Smooth muscle cell (in vitro differentiated cells): ENCODE results near the gene ACSL6. TPM values are rescaled to one million over a fixed set of nuclear protein-coding genes. Genes with fewer than 3 reads are reported as not detected.

Experiments used
- DNase-seq: peaks from one replicate; lab custom pipeline; 2025; ENCODE audit not compliant: unreplicated experiment; lab: John Stamatoyannopoulos, UW
- H2AFZ ChIP-seq: fragments of 200-600 bp; sonication (generic); 2 replicates; pipeline ENCODE4 v1.6.0; 2016; ENCODE audit warnings: antibody characterized with exemption, low read depth, mild to moderate bottlenecking
- H3F3A ChIP-seq: fragments of 200-600 bp; sonication (generic); 2 replicates; pipeline ENCODE4 v1.6.0; 2017; ENCODE audit warnings: antibody characterized with exemption, low read depth
- H3K27ac ChIP-seq: fragments of 200-600 bp; sonication (generic); 2 replicates; pipeline ENCODE4 v1.5.1; 2016; ENCODE audit warnings: low read depth, mild to moderate bottlenecking
- H3K27me3 ChIP-seq: fragments of 200-600 bp; sonication (generic); 2 replicates; pipeline ENCODE4 v1.6.1; 2016; ENCODE audit warnings: low read depth, mild to moderate bottlenecking
- H3K36me3 ChIP-seq: fragments of 200-600 bp; sonication (generic); 2 replicates; pipeline ENCODE4 v1.5.1; 2016; ENCODE audit warnings: low read depth
- H3K4me1 ChIP-seq: fragments of 200-600 bp; sonication (generic); 2 replicates; pipeline ENCODE4 v1.5.1; 2016; ENCODE audit warnings: low read depth
- H3K4me2 ChIP-seq: fragments of 200-600 bp; sonication (generic); 2 replicates; pipeline ENCODE4 v1.6.0; 2016; ENCODE audit warnings: mild to moderate bottlenecking
- H3K4me3 ChIP-seq: fragments of 200-600 bp; sonication (generic); 2 replicates; pipeline ENCODE4 v1.5.1; 2016; ENCODE audit warnings: mild to moderate bottlenecking
- H3K79me2 ChIP-seq: fragments of 200-600 bp; sonication (generic); 2 replicates; pipeline ENCODE4 v1.6.0; 2016; ENCODE audit warnings: low read depth, mild to moderate bottlenecking
- H3K9ac ChIP-seq: fragments of 200-600 bp; sonication (generic); 2 replicates; pipeline ENCODE4 v1.6.0; 2016; ENCODE audit warnings: low read depth
- H3K9me3 ChIP-seq: fragments of 200-600 bp; sonication (generic); replicated peaks from 2 replicates; pipeline ENCODE4 v1.5.1; 2016; ENCODE audit warnings: low read depth
- H4K20me1 ChIP-seq: fragments of 200-600 bp; sonication (generic); 2 replicates; pipeline ENCODE4 v1.6.0; 2016; ENCODE audit warnings: low read depth
- CTCF ChIP-seq: fragments of 200-600 bp; sonication (generic); IDR thresholded peaks from 2 replicates; pipeline ENCODE4 v1.5.1; 2017; ENCODE audit warnings: borderline replicate concordance, mild to moderate bottlenecking, antibody characterized with exemption; ENCODE audit not compliant: insufficient read depth, poor library complexity, severe bottlenecking
- WGBS: methylation state at CpG from one replicate; pipeline ENCODE4 v1.1.7; 2016; ENCODE audit warnings: low lambda C conversion rate; 5-methylcytosine and 5-hydroxymethylcytosine counted together
- polyA plus RNA-seq: library from polyadenylated mRNA; unstranded; fragments of >200 nt; fragmentation: Nextera tagmentation; extraction: Ambion mirVana; gene quantifications from 2 replicates; pipeline ENCODE4 v1.2.1, GENCODE V29; 2016
- total RNA-seq: library from RNA; depleted of rRNA; stranded (reverse); fragments of >200 nt; gene quantifications from 2 replicates; pipeline ENCODE4 v1.2.3, GENCODE V29; 2014

ACSL6 gene
- total and polyA plus RNA-seq, 2 experiments from 2014 or later = not detected

- TF ChIP-seq CTCF = no peak
- no peaks in the 10 kb centered on the region for H3K36me3 ChIP-seq
- H2AFZ ChIP-seq = no peak overlapping the region
- no peak overlapping the region for H3K9ac ChIP-seq
- H3K27me3 ChIP-seq = no peaks in the 10 kb centered on the region
- 85% methylated on average over 2 of the region's 2 CpGs for WGBS
- H3F3A ChIP-seq = no peaks in the 10 kb centered on the region
- no peak overlapping the region for H3K4me3 ChIP-seq
- no peak overlapping the region for H3K4me2 ChIP-seq
- no peak overlapping the region for H3K27ac ChIP-seq
- no peaks in the 10 kb centered on the region for H4K20me1 ChIP-seq
- H3K4me1 ChIP-seq = no peaks in the 10 kb centered on the region
- no peaks in the 10 kb centered on the region for H3K9me3 ChIP-seq
- no peak for DNase-seq
- no peaks in the 10 kb centered on the region for H3K79me2 ChIP-seq
Measured at GRCh38 chr5:131943916-131944315, 67.5 kb downstream of the ACSL6 start.

- Histone ChIP-seq H3K4me1 (no peaks in the 10 kb centered on the region), H3K4me2 (no peak overlapping the region), H3F3A (no peaks in the 10 kb centered on the region), H3K27me3 (no peaks in the 10 kb centered on the region), H3K36me3 (no peaks in the 10 kb centered on the region), H2AFZ (no peak overlapping the region), H3K9ac (no peak overlapping the region), H3K27ac (no peak overlapping the region), H3K79me2 (no peaks in the 10 kb centered on the region), H3K9me3 (no peaks in the 10 kb centered on the region), H4K20me1 (no peaks in the 10 kb centered on the region), H3K4me3 (no peak overlapping the region)
- DNase-seq = no peak
- TF ChIP-seq CTCF = no peak
Measured at GRCh38 chr5:131942016-131942415, 69.4 kb downstream of the ACSL6 start.

- no peak for TF ChIP-seq CTCF
- Histone ChIP-seq H3K79me2 (no peaks in the 10 kb centered on the region), H4K20me1 (no peaks in the 10 kb centered on the region), H3K9ac (no peak overlapping the region), H3K4me3 (no peak overlapping the region), H3K27me3 (no peaks in the 10 kb centered on the region), H3K36me3 (no peaks in the 10 kb centered on the region), H3K4me1 (no peaks in the 10 kb centered on the region), H2AFZ (no peak overlapping the region), H3F3A (no peaks in the 10 kb centered on the region), H3K9me3 (no peaks in the 10 kb centered on the region), H3K27ac (no peak overlapping the region), H3K4me2 (no peak overlapping the region)
- WGBS = 56% methylated on average over 3 of the region's 3 CpGs
- DNase-seq = no peak
Measured at GRCh38 chr5:131939690-131940345, 71.6 kb downstream of the ACSL6 start.

- H3K27me3 ChIP-seq = no peaks in the 10 kb centered on the region
- H3K9ac ChIP-seq = no peak overlapping the region
- H2AFZ ChIP-seq = no peak overlapping the region
- no peaks in the 10 kb centered on the region for H3K79me2 ChIP-seq
- no peak overlapping the region for H3K4me2 ChIP-seq
- no peaks in the 10 kb centered on the region for H3K4me1 ChIP-seq
- WGBS = 60% methylated on average over 2 of the region's 2 CpGs
- H3F3A ChIP-seq = no peaks in the 10 kb centered on the region
- H3K27ac ChIP-seq = no peak overlapping the region
- peaks cover 10% of the 10 kb centered on the region for H3K9me3 ChIP-seq
- no peaks in the 10 kb centered on the region for H4K20me1 ChIP-seq
- no peak overlapping the region for H3K4me3 ChIP-seq
- H3K36me3 ChIP-seq = no peaks in the 10 kb centered on the region
- no peak for DNase-seq
- TF ChIP-seq CTCF = no peak
Measured at GRCh38 chr5:131932235-131932634, 79.2 kb downstream of the ACSL6 start.
